GM06990 (cell line): Measurements from ENCODE around the gene FOXN4.

Experiments used
- DNase-seq: peaks from one replicate; pipeline ENCODE4 v3.0.0-alpha.2; 2011; ENCODE audit not compliant: insufficient read length; ENCODE audit errors: extremely low read depth
- H3K27me3 ChIP-seq: replicated peaks from 2 replicates; pipeline ENCODE4 v1.6.0; 2011; ENCODE audit warnings: low read length; ENCODE audit not compliant: control insufficient read depth, insufficient read depth
- H3K36me3 ChIP-seq: 2 replicates; pipeline ENCODE4 v1.5.1; 2011; ENCODE audit warnings: low read length; ENCODE audit not compliant: control insufficient read depth, insufficient read depth
- H3K4me3 ChIP-seq: replicated peaks from 2 replicates; pipeline ENCODE4 v1.5.1; 2011; ENCODE audit warnings: low read depth, mild to moderate bottlenecking, control low read depth, low read length
- CTCF ChIP-seq: IDR thresholded peaks from 2 replicates; pipeline ENCODE4 v1.5.1; 2011; ENCODE audit warnings: low read length, control low read depth, mild to moderate bottlenecking, inconsistent platforms; ENCODE audit not compliant: insufficient read depth, poor library complexity, severe bottlenecking

FOXN4 gene

GRCh38 chr12:109310247-109311125 lies 1.4 kb upstream of the FOXN4 start:
- DNase-seq = no peak
- Histone ChIP-seq H3K27me3 (no peaks in the 10 kb centered on the region; the same call in none of the 2 replicates), H3K36me3 (no peaks in the 10 kb centered on the region), H3K4me3 (no peak overlapping the region)
- no peak for TF ChIP-seq CTCF

- no peak for DNase-seq
- no peak overlapping the region; the same call in 1 of the 2 replicates for H3K4me3 ChIP-seq
- no peak for TF ChIP-seq CTCF
- no peaks in the 10 kb centered on the region for H3K36me3 ChIP-seq
- no peaks in the 10 kb centered on the region; the same call in none of the 2 replicates for H3K27me3 ChIP-seq
Observed at GRCh38 chr12:109309381-109310246, 530 bp upstream of the FOXN4 start.

- H3K27me3 ChIP-seq = peaks cover 3% of the 10 kb centered on the region
- DNase-seq = no peak
- TF ChIP-seq CTCF = no peak
- no peak overlapping the region for H3K4me3 ChIP-seq
- no peaks in the 10 kb centered on the region for H3K36me3 ChIP-seq
Observed at GRCh38 chr12:109307051-109307450, 2.0 kb downstream of the FOXN4 start.

GRCh38 chr12:109305547-109305946 lies 3.5 kb downstream of the FOXN4 start:
- no peak for DNase-seq
- Histone ChIP-seq H3K4me3 (no peak overlapping the region), H3K27me3 (peaks cover 3% of the 10 kb centered on the region), H3K36me3 (no peaks in the 10 kb centered on the region)
- TF ChIP-seq CTCF = no peak

GRCh38 chr12:109304485-109304884 lies 4.6 kb downstream of the FOXN4 start:
- no peak overlapping the region for H3K4me3 ChIP-seq
- DNase-seq = no peak
- H3K36me3 ChIP-seq = no peaks in the 10 kb centered on the region
- peaks cover 3% of the 10 kb centered on the region for H3K27me3 ChIP-seq
- TF ChIP-seq CTCF = no peak
